IMR-90 (cell line): Measurements from ENCODE around the gene IL1RAPL1. TPM values are rescaled to one million over a fixed set of nuclear protein-coding genes. Genes with fewer than 3 reads are reported as not detected.

Experiments
- ATAC-seq: fragments of 200-7000 bp; cut with Tn5 transposase; 2 replicates; pipeline ENCODE4 v1.9.1; 2020; ENCODE audit warnings: low read depth, mild to moderate bottlenecking, moderate library complexity
- BruUV-seq: library from RNA; stranded (reverse); fragments of 400-500 nt; replicated peaks from 2 replicates; lab custom pipeline; 2021; lab: Mats Ljungman, UMichigan
- CTCF ChIA-PET: fragments of 300-600 bp; formaldehyde crosslinking; extraction: SDS; loops from one replicate; lab custom pipeline; 2021; ENCODE audit warnings: antibody characterized with exemption; lab: Yijun Ruan, JAX
- POLR2A ChIA-PET: fragments of 300-600 bp; sonication (Branson Sonifier 250); formaldehyde crosslinking; loops from one replicate; lab custom pipeline; 2022; ENCODE audit warnings: antibody characterized with exemption; ENCODE audit not compliant: unreplicated experiment; lab: Charles Lee
- DNase-seq: peaks from one replicate; pipeline ENCODE4 v3.0.0; 2013
- H2AFZ ChIP-seq: replicated peaks from 2 replicates; pipeline ENCODE3; 2013; ENCODE audit warnings: low read length, mild to moderate bottlenecking; ENCODE audit not compliant: poor library complexity
- H2AK5ac ChIP-seq: 2 replicates; pipeline ENCODE4 v1.6.1; 2013; ENCODE audit warnings: low read depth, low read length, inconsistent platforms
- H2AK9ac ChIP-seq: replicated peaks from 2 replicates; pipeline ENCODE3; 2013; ENCODE audit warnings: mild to moderate bottlenecking, low read depth, low read length, moderate library complexity; ENCODE audit not compliant: poor library complexity
- H2BK120ac ChIP-seq: 2 replicates; pipeline ENCODE4 v1.6.1; 2013; ENCODE audit warnings: low read depth, low read length, inconsistent platforms
- H2BK15ac ChIP-seq: 3 replicates; pipeline ENCODE4 v1.6.1; 2013; ENCODE audit warnings: low read depth, low read length, inconsistent platforms
- H2BK20ac ChIP-seq: 2 replicates; pipeline ENCODE4 v1.6.1; 2013; ENCODE audit warnings: low read depth, mild to moderate bottlenecking, inconsistent platforms, low read length, moderate library complexity
- H2BK5ac ChIP-seq: 2 replicates; pipeline ENCODE4 v1.6.1; 2013; ENCODE audit warnings: mild to moderate bottlenecking, low read depth, low read length, inconsistent platforms; ENCODE audit not compliant: poor library complexity, severe bottlenecking
- H3K14ac ChIP-seq: replicated peaks from 2 replicates; pipeline ENCODE4 v1.6.1; 2013; ENCODE audit warnings: low read depth, low read length, inconsistent platforms
- H3K18ac ChIP-seq: 2 replicates; pipeline ENCODE4 v1.6.1; 2013; ENCODE audit warnings: low read depth, low read length, control low read depth
- H3K23ac ChIP-seq: 2 replicates; pipeline ENCODE4 v1.6.1; 2013; ENCODE audit warnings: low read depth, low read length, inconsistent platforms
- H3K27ac ChIP-seq: 2 replicates; pipeline ENCODE4 v1.5.1; 2013; ENCODE audit warnings: mild to moderate bottlenecking, control low read depth, low read length; ENCODE audit not compliant: insufficient read depth
- H3K27me3 ChIP-seq: 2 replicates; pipeline ENCODE4 v1.6.1; 2013; ENCODE audit warnings: low read length; ENCODE audit not compliant: control insufficient read depth, insufficient read depth
- H3K36me3 ChIP-seq: 2 replicates; pipeline ENCODE4 v1.6.1; 2013; ENCODE audit warnings: low read length, mixed read lengths; ENCODE audit not compliant: control insufficient read depth, insufficient read depth
- H3K4ac ChIP-seq: 2 replicates; pipeline ENCODE4 v1.6.1; 2013; ENCODE audit warnings: low read depth, low read length, inconsistent platforms
- H3K4me1 ChIP-seq: 2 replicates; pipeline ENCODE4 v1.6.1; 2013; ENCODE audit warnings: low read length, mixed read lengths; ENCODE audit not compliant: control insufficient read depth, insufficient read depth
- H3K4me2 ChIP-seq: 2 replicates; pipeline ENCODE4 v1.6.1; 2013; ENCODE audit warnings: low read depth, mild to moderate bottlenecking, control low read depth, low read length, moderate library complexity
- H3K4me3 ChIP-seq: 2 replicates; pipeline ENCODE4 v1.5.1; 2013; ENCODE audit warnings: low read depth, mild to moderate bottlenecking, control low read depth, low read length, moderate library complexity; ENCODE audit not compliant: insufficient read depth
- H3K56ac ChIP-seq: 2 replicates; pipeline ENCODE4 v1.6.1; 2013; ENCODE audit warnings: low read length, inconsistent platforms; ENCODE audit not compliant: insufficient read depth; ENCODE audit errors: extremely low read depth
- H3K79me1 ChIP-seq, 2 experiments: 2 replicates each; pipeline ENCODE4 v1.6.1; 2013; ENCODE audit warnings: low read length in 2 of 2, inconsistent platforms in 1 of 2, low read depth in 1 of 2
- H3K9ac ChIP-seq: 2 replicates; pipeline ENCODE4 v1.6.1; 2013; ENCODE audit warnings: low read depth, low read length, control low read depth
- H3K9me1 ChIP-seq: 2 replicates; pipeline ENCODE4 v1.6.1; 2013; ENCODE audit warnings: low read length, inconsistent platforms; ENCODE audit not compliant: insufficient read depth
- H3K9me3 ChIP-seq: 2 replicates; pipeline ENCODE4 v1.6.1; 2013; ENCODE audit warnings: low read length; ENCODE audit not compliant: control insufficient read depth, insufficient read depth
- H4K20me1 ChIP-seq: 2 replicates; pipeline ENCODE4 v1.6.1; 2013; ENCODE audit warnings: low read length, inconsistent platforms; ENCODE audit not compliant: insufficient read depth
- H4K5ac ChIP-seq: 2 replicates; pipeline ENCODE4 v1.6.1; 2013; ENCODE audit warnings: mild to moderate bottlenecking, low read depth, low read length, control low read depth
- H4K8ac ChIP-seq, 2 experiments: 2 replicates each; pipeline ENCODE4 v1.6.1; 2013; ENCODE audit warnings: low read depth in 2 of 2, low read length in 2 of 2, control low read depth in 1 of 2, inconsistent platforms in 1 of 2
- H4K91ac ChIP-seq: 2 replicates; pipeline ENCODE4 v1.6.1; 2013; ENCODE audit warnings: low read depth, low read length, inconsistent platforms; ENCODE audit not compliant: insufficient read depth
- BHLHE40 ChIP-seq: fragments of 150-350 bp; IDR thresholded peaks from 2 replicates; pipeline ENCODE4 v1.6.1; 2016; ENCODE audit warnings: mild to moderate bottlenecking, low read depth, low read length
- CHD1 ChIP-seq: IDR thresholded peaks from 2 replicates; pipeline ENCODE4 v1.6.1; 2012; ENCODE audit warnings: low read depth, low read length, improper control_type of control experiment
- CTCF ChIP-seq: conservative IDR thresholded peaks from 2 replicates; pipeline ENCODE4 v1.5.1; 2012; ENCODE audit warnings: mild to moderate bottlenecking, low read depth, low read length, improper control_type of control experiment
- ELK1 ChIP-seq: fragments of 150-350 bp; IDR thresholded peaks from 2 replicates; pipeline ENCODE4 v1.6.1; 2016; ENCODE audit warnings: low read depth, mild to moderate bottlenecking, low read length, moderate library complexity, borderline replicate concordance
- FOS ChIP-seq: fragments of 150-350 bp; IDR thresholded peaks from 2 replicates; pipeline ENCODE4 v1.6.1; 2016; ENCODE audit warnings: low read depth, low read length
- NFE2L2 ChIP-seq: fragments of 150-350 bp; IDR thresholded peaks from 2 replicates; pipeline ENCODE4 v1.6.1; 2016; ENCODE audit warnings: low read depth, mild to moderate bottlenecking, low read length
- SMC3 ChIP-seq: fragments of 150-350 bp; IDR thresholded peaks from 2 replicates; pipeline ENCODE4 v1.6.1; 2016; ENCODE audit warnings: low read depth, mild to moderate bottlenecking, antibody characterized with exemption, low read length, moderate library complexity
- WGBS, 2 experiments: methylation state at CpG; one replicate each; pipeline versions ENCODE4 v1.1.5 to v1.1.7; 2013; ENCODE audit warnings: missing lambda C conversion rate in 2 of 2; ENCODE audit not compliant: insufficient read length in 1 of 2; ENCODE audit errors: extremely low coverage in 2 of 2; 5-methylcytosine and 5-hydroxymethylcytosine counted together
- dilution Hi-C: fragments of 300-500 bp; cut with HindIII; formaldehyde crosslinking; loops from one replicate; pipeline ENCODE4 v1.14.3; 2018; ENCODE audit warnings: low sequenced_read_pairs; ENCODE audit not compliant: unreplicated experiment
- in situ Hi-C: fragments of 300-500 bp; cut with MboI; formaldehyde crosslinking; loops from 3 replicates; pipeline ENCODE4 v1.14.3; 2019; ENCODE audit warnings: low sequenced_read_pairs, inconsistent platforms, mixed read lengths
- intact Hi-C: fragments of 100-400 bp; cut with micrococcal nuclease; formaldehyde crosslinking; loops from 2 replicates; pipeline ENCODE4 v1.10.0; 2022
- polyA plus RNA-seq, 3 experiments: library from polyadenylated mRNA; depleted of rRNA; stranded (reverse); fragments of >200 nt; gene quantifications; 2 replicates each; pipeline ENCODE4 v1.2.3, GENCODE V29; 2012; ENCODE audit warnings: low replicate concordance in 1 of 3
- total RNA-seq: library from RNA; depleted of rRNA; stranded (reverse); fragments of >200 nt; gene quantifications from 2 replicates; pipeline ENCODE4 v1.2.3, GENCODE V29; 2012

Gene IL1RAPL1
- total and polyA plus RNA-seq, 2 of the 4 experiments (the other 2 are of a cell fraction), result 1.5 to 9.0 TPM

GRCh38 chrX:29308726-29309125 is 721.5 kb downstream of the IL1RAPL1 start:
- Histone ChIP-seq H2BK20ac (no peak overlapping the region), H3K27me3 (no peaks in the 10 kb centered on the region), H3K4me3 (no peak overlapping the region), H2AK5ac (no peak overlapping the region), H2BK15ac (no peak overlapping the region), H3K27ac (no peak overlapping the region), H3K18ac (no peak overlapping the region), H3K4me2 (no peak overlapping the region), H3K79me1 (no peaks in the 10 kb centered on the region), H3K36me3 (no peaks in the 10 kb centered on the region), H3K9me3 (no peaks in the 10 kb centered on the region), H2AFZ (no peak overlapping the region), H3K56ac (no peak overlapping the region), H3K14ac (no peak overlapping the region), H4K5ac (no peak overlapping the region), H3K4me1 (no peaks in the 10 kb centered on the region), H3K23ac (no peak overlapping the region), H4K91ac (no peak overlapping the region), H4K20me1 (no peaks in the 10 kb centered on the region), H2BK120ac (no peak overlapping the region), H2AK9ac (no peak overlapping the region), H3K4ac (no peak overlapping the region), H2BK5ac (no peak overlapping the region), H3K9me1 (no peaks in the 10 kb centered on the region), H3K9ac (no peak overlapping the region), H4K8ac (no peak overlapping the region)
- in situ Hi-C loops, result no loop called here
- dilution Hi-C loops, result no loop called here
- no peak for DNase-seq
- BruUV-seq, result no TSS peak
- intact Hi-C loops, result no loop called here
- ChIA-PET POLR2A (no interaction called here), CTCF (no interaction called here)
- TF ChIP-seq FOS (no peak), NFE2L2 (no peak), SMC3 (no peak), BHLHE40 (no peak), CTCF (no peak), CHD1 (no peak), ELK1 (no peak)
- WGBS, 2 experiments, result no CpG with 5 or more reads among the region's 4 CpGs
- no peak for ATAC-seq
